GM19238 (cell line): Measurements from ENCODE around the gene GRID1.

Source experiments
- DNase-seq: peaks from one replicate; pipeline ENCODE4 v3.0.0; 2011; ENCODE audit warnings: low spot score; ENCODE audit not compliant: insufficient read length

GRID1 gene

GRCh38 chr10:86354761-86355540 lies 11.6 kb downstream of the GRID1 start:
- DNase-seq, result no peak

- no peak for DNase-seq
These were observed 12.8 kb downstream of the GRID1 start for GRCh38 chr10:86353506-86354485.

GRCh38 chr10:86350897-86351296 lies 15.7 kb downstream of the GRID1 start:
- DNase-seq, result no peak

- no peak for DNase-seq
These were observed 16.5 kb downstream of the GRID1 start for GRCh38 chr10:86349940-86350630.

GRCh38 chr10:86349474-86349873 lies 17.1 kb downstream of the GRID1 start:
- no peak for DNase-seq

GRCh38 chr10:86348321-86349210 lies 18.0 kb downstream of the GRID1 start:
- DNase-seq, result no peak

GRCh38 chr10:86347856-86348255 lies 18.7 kb downstream of the GRID1 start:
- no peak for DNase-seq

- DNase-seq, result no peak
These were observed 19.6 kb downstream of the GRID1 start for GRCh38 chr10:86346799-86347665.

- no peak for DNase-seq
These were observed 20.5 kb downstream of the GRID1 start for GRCh38 chr10:86345859-86346798.

- DNase-seq, result no peak
These were observed 21.2 kb downstream of the GRID1 start for GRCh38 chr10:86345296-86345858.

- DNase-seq, result no peak
These were observed 21.9 kb downstream of the GRID1 start for GRCh38 chr10:86344714-86345161.

GRCh38 chr10:86344281-86344680 lies 22.3 kb downstream of the GRID1 start:
- DNase-seq, result no peak

- DNase-seq, result no peak
These were observed 22.8 kb downstream of the GRID1 start for GRCh38 chr10:86343761-86344160.

GRCh38 chr10:86342111-86342863 lies 24.3 kb downstream of the GRID1 start:
- no peak for DNase-seq

GRCh38 chr10:86341361-86341811 lies 25.2 kb downstream of the GRID1 start:
- DNase-seq, result no peak

- no peak for DNase-seq
These were observed 25.7 kb downstream of the GRID1 start for GRCh38 chr10:86340991-86341260.

- DNase-seq, result no peak
These were observed 26.2 kb downstream of the GRID1 start for GRCh38 chr10:86340176-86340990.
